Mammary epithelial cell (primary cell): ENCODE results near the gene VENTX.

Experiments used
- CTCF ChIP-seq, 2 donors: IDR thresholded peaks in 1 of 2; conservative IDR thresholded peaks in 1 of 2; 2 replicates each; pipeline ENCODE4 v1.5.1; 2011 to 2012; ENCODE audit warnings: inconsistent platforms in 2 of 2, low read length in 2 of 2, mild to moderate bottlenecking in 2 of 2, control low read depth in 1 of 2, low read depth in 1 of 2; ENCODE audit not compliant: insufficient read depth in 1 of 2; ENCODE audit errors: extremely low read depth in 1 of 2
- EZH2 ChIP-seq: IDR thresholded peaks from 2 replicates; pipeline ENCODE4 v1.6.1; 2012; ENCODE audit warnings: low read length, inconsistent platforms, borderline replicate concordance

GRCh38 chr10:133270204-133270603, 32.5 kb downstream of the VENTX start:
- TF ChIP-seq CTCF (conservative IDR thresholded peaks at IDR 0.05 in 1 of 2, IDR thresholded peaks at IDR 0.05 in 1 of 2; ENCODE audit: extremely low read depth in 1 of 2, insufficient read depth in 1 of 2, low read depth in 1 of 2, low read length in 2 of 2) (no peak), EZH2 (no peak)
